DMS114 treated with DMSO at 0.1 percent for 48 hours (cell line): ENCODE measurements around the gene PDE1C.

Experiments used
- DNase-seq: peaks from one replicate; lab custom pipeline; 2025; ENCODE audit not compliant: unreplicated experiment; lab: John Stamatoyannopoulos, UW

PDE1C gene

DNA sequence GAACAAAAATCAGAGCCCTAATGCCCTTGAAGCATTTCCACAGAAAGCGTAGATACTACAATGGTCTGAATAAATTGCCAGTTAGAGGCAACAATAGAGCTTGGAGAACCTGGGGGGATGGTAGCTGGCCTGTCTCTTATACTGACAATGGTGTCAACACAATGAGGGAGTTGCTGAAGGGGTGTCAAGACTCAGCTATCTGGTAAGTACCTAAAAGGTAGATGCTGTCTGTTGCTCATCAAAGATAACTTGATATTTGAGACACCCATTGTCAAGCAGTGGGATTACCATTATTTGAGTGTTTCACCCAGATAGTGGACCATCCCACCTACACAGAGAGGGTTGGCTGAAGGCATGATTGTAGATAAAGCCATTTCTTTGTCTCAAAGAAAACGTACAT is 72.8 kb downstream of the PDE1C start:
- no peak for DNase-seq

DNA sequence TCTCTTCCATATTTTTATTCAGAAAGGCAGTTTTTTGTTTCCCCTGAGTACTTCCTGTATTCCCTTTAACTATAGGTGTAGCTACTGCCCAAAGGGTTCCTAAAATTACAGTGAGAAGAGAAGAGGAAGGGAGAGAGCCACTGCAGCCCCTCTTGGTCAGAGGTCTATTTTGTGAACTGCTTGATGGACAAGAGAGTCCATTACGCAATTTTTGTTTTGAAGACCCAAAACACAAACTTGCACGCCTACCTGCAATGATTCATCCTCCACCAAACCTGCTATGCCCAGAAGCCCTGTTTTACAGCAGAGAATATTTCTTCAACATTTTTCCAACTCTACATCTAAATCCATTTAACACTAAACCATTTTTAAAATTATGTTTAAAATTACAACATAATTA is 75.1 kb downstream of the PDE1C start:
- no peak for DNase-seq

DNA sequence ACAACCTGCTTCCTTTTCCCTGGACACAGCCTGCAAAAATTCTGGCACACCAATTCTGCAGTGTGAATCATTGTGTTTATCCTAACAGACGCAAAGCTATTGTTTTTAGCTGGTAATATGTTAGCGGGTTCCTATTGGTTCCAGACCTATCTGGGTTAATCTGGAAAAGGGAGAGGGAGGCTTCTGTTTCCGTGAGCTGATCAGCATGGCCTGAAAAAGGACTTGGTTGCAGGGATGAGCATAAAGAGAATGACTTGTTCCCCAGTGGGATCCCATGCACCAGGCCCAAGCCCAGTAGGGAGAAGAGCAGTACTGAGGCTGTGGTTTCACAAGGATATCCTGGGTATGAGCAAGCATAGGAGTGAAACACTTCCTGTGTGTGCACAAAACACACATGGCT is 78.4 kb downstream of the PDE1C start:
- DNase-seq: no peak

DNA sequence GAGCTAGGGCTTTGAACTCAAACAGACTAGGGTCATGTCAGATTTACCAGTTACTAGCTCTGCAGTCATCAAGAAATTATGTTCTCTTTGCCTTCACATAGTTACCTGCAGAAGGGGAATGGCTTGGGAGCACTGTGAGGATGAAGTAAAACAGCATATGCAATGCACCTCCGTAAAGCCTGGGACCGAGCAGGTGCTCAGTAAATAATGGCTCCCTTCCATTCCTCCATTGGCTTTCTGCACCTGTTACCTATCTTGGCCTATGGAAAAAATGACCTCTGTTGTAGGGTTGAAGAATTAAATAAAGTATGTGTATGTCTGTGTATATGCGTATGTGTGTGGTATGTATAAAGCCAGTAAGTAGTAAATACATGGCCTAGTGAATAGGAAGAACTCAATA is 78.8 kb downstream of the PDE1C start:
- no peak for DNase-seq

DNA sequence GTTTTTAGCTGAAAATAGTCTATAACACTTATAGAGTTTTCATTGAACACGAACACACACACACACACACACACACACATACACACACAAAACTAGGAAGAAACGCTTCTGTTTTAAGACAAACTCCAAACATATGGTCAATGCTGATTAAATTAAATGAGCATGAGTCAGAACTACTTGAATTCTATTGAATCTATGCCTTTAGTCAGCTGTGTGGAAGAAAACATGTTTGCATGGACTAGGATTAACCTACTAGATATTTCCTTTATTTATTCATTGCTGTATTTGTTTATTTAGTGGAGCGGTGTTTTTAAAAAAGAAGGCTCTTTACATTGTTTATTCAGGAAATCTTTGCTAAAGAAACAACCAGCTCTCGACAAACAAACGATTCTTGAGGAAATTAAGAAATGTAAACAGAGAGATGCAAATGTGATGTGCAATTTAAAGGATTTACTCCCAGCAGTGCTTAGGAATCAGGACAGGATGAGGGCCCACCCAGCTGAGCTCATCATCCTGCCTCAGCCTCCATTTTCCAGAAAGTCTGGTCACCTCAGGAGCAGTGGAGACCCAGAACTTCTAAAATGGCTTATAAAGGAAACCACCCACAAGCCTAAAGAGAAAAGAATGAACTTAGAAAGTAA is 83.2 kb downstream of the PDE1C start:
- DNase-seq: no peak

DNA sequence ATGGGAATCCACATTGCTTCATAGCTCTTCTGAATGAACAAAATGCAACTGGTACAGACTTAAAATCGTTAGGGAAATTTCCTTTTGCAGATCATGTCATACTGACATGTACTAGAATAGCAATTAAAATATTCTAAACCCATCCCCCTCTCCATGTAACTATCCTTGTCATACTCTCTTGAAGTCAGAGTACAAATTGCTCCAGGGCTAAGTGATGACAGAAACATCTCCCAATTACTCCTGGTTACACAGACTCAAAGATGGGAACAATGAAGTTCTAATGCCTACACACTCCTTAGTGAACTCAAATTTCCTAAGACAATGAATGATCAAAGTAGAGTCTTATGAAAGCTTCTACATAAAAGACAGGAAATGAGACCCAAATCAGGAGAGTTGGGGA is 87.2 kb downstream of the PDE1C start:
- no peak for DNase-seq

DNA sequence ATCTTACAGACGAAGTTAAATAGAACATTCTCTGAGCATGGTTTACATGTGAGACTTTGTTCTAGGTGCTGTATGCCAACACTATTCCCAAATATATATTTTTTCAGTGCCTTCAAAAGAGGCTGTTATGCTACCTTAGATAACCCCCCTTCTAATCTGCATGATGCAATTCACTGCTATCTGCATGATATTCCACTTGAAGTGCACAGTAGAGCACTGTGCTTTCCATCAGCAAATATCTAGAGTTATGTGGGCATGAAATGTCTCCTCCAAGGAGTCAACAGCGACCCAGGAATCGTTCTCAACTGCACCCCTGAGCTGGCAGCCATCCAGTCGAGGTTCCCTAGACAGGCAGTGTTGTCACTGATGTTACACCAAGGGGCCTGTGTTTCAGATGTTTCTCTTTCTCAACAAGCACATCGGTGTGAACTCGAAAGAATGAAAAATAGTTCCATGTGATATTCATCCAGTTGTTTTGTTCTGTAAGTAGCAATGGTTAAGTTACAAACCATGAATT is 88.3 kb downstream of the PDE1C start:
- DNase-seq: no peak

DNA sequence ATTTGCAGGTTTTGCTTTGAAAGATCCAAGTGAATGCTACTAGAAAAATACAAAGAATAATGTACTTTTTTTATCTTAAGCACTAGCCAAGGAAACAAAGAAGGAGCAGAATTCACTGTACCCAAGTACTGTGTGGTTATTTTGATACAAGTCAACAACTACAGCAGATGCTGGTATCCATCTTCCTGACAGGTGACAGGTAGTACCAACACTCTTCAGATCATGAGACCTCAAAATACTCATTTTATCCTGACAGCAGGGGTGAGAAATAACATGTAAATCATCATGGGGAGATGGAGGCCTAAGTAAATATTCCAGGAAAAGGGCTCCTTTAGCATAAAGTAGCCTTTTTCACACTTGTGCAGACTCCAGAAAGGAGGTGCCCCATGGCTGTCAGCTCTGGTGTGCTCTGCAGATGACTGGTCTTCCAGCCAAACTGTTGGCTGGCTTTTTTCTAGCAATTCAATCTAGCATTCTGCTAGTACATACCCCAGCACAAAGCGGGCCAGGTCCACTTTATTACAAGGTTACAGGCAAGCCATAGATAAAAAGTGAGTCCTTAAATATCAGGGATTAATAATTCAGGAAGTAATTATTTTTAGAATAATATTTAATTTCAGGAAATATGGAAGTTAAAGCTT is 90.4 kb downstream of the PDE1C start:
- no peak for DNase-seq

DNA sequence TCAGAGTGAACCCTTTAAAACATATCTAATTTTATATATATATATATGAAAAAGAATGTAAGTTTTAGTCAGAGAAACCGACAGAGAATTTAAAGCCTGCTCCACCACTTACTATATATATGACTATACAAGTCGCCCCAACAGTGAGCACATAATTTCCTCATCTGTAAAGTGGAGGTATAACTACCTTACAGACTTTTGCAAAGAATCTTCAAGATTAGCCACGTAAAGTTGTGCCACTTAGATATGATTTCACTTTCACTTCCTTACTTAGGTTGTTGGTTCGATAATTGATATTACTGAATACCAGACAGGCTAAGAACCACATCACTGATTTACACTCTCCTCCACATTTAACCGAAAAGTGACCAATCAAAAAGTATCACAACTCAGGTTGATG is 94.7 kb downstream of the PDE1C start:
- DNase-seq: no peak

DNA sequence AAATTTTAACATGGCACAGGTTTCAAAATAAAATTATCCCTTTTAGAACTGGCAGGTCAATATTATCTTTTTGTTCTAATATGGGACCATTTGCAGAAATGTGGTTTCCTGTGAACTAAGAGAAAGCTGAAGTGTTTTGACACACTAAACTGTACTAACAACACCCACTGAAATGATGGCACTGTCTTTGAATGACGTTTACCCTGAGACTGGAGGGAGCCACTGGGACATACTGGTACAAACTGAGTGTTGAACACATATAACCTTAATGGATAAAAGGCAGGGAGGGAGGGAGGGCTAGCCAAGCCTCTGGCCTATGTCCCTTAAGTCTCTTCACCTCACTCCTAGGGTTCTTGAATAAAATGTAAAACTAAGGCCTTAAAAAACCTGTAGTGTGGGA is 95.9 kb downstream of the PDE1C start:
- no peak for DNase-seq

DNA sequence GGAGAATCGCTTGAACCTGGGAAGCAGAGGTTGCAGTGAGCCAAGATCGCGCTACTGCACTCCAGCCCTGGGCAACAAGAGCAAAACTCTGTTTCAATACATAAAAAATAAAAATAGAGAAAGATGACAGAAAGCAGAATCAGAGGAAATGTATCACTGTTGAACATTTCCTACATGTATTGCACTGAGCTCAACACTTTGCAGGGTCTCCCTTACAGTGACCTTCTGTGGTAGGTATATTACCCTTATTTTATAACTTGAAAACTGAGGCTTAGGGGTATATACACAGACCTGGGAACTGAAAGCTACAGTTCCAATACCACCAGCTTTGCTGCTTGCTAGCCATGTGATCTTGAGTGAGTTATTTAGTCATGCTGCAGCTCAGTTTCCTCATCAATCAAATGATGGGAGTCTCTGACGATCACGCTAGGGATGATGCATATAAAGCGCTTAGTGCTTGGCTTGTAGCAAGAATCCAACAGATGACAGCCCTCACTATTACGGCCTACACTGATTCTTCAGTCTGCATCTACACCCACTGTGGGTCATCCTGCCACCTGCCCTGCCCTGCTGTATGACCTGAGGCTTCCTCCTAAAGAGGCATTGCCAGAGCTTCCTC is 99.0 kb downstream of the PDE1C start:
- DNase-seq: no peak

DNA sequence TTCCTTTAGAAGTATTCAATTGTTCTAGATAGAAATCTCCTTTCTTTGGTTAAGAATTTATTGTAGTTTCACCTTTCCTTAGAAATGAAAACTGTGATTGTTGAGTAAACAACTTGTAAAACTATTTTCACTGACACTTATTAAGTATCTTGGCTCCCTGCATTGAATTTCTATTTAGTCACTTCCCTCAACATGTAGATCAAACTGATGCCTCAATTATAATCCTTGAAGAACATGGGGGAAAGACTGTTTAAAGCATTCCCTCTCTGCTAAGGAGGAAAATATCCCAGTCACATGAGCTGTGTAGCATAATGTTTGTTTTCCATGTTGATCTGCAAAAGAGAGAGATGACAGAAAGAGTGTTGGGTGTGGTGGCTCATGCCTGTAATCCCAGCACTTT is 99.7 kb downstream of the PDE1C start:
- DNase-seq: no peak

DNA sequence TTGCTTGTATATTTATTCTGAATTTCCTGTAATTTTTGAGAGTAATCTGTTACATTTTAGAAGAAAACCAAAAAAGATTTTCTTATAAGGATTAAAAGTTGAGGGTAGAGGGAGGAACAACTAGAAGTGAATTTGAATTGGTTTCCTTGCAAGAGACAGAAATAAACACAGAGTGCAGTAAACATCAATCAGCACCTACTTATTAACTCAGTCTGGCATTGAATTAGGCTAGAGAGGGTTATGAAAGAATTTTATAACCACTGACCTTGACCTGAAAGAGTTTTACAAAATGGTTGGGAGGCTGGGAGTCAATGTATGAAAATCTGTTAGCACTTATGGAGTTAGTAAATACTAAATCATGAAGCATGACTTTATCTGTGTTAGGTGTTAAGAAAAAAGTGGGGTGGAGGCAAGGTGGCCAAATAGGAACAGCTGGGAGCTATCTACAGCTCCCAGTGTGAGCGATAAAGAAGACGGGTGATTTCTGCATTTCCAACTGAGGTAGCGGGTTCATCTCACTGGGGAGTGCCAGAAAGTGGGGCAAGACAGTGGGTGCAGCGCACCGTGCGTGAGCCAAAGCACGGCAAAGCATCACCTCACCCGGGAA is 106.5 kb downstream of the PDE1C start:
- no peak for DNase-seq

DNA sequence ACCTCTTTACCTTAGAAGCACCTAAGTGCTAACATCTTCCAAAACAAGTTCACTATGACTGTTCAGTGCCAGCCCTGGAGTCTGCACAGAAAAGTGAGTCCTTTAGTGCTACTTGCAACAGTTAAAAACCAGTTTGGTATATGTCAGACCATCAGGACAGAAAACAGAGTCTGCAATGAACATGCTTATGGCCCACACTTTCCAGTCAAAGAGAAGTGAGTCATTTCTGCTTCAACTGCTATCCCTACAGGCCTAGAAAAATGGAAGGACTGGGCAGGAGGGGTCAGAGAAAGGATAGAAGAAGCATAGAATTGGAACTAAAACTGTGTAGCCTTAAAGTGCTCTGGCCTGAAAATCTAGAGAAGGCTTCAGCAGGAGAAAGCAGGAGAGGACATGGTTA is 108.0 kb downstream of the PDE1C start:
- DNase-seq: no peak

DNA sequence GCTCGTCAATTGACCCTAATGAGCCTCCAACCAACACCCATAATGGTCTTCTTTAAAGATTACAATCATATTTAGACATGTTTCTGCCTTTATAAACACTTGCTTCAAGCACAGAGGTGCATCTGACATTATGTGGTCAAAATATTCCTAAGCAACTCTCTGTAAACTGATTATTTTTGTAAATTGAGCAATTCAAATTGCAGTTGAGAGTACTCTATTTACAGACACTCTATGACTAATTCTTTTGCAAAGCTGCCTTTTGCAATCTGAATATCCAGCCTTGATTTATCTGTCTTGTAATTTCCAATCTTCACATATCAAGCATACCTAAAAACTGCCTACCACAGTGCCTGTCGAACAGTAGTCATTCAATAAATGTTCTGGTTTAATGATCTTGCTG is 112.0 kb downstream of the PDE1C start:
- DNase-seq: no peak

DNA sequence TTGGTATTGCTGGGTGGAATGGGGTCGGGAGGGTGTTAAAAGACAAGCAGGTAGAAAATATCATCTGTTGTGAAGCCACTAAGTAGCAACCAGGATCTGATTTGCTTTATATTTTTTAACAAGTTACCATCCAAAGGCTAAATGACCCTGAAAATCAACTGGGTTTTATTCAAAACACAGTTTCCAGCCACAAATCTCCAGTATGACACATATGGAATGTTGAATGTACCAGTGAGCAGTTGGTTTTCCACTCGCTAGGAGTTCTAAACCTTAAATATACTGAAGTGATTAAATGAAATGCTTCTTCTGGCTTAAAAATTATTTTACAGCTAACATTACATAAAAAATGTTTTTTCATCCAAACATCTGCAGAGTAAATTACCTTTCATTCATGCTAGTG is 112.5 kb downstream of the PDE1C start:
- no peak for DNase-seq

DNA sequence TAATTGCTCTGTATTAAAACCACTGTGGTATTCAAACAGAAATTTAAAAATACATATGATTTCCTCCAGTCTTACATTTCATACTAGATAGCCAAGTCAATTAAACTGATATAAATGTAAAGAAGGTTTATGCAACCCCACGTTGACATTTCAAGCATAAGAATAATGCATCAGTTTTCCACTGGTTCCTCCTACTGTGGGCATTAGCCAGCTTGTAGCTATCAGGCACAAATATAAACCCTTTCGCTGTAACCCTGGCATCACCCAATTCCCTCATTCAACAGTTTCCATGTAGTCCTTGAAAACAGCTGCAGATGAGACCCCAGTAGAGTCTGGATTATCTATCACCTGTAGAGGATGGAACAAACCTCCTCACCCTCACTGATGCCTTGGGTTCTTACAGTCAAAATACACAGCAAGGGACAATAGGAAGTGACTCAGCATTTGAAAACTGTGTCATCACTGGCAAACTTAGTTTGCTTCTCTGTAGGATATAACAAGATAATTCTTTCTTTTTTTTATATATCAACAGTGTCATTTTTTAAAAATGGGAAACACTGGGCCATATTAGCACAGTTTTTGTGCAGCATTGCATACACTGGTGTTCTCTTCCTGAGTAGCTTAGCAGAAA is 113.0 kb downstream of the PDE1C start:
- DNase-seq: no peak

DNA sequence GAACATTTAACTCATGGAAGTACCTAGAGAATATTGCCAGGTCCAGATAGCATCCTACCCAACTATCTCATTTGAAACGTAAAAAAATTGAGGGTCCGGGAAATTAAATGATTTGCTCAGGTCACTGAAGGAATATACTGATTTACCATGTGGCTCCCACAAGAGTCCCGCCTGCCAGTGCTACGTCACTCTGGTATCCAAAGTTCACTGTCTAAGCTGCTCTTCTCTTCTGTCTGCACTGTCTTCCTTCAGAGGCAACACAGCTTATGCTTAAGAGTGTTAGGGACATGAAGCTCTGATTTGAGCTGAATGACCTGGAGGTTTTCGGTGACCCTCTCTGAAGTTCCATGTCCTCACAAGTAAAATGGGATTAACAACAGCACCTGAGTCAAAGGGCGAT is 114.6 kb downstream of the PDE1C start:
- no peak for DNase-seq

DNA sequence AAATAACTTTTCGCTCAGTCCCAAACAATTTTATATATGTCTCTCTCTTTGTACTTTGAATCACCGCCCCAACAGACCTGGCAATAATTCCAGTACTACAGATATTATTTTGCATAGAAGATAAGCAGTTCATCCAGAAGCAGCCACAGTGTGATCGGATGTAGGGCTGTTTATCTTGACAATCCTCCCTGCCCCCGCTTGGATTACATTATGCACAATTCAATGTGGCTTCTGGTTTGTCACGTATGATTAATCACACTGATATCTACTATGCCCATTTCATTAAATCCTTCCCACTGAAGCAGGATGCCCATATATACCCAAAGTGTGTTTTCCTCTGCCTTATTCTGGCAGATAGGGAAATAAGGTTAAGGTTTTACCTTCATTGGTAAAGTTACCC is 115.2 kb downstream of the PDE1C start:
- no peak for DNase-seq

DNA sequence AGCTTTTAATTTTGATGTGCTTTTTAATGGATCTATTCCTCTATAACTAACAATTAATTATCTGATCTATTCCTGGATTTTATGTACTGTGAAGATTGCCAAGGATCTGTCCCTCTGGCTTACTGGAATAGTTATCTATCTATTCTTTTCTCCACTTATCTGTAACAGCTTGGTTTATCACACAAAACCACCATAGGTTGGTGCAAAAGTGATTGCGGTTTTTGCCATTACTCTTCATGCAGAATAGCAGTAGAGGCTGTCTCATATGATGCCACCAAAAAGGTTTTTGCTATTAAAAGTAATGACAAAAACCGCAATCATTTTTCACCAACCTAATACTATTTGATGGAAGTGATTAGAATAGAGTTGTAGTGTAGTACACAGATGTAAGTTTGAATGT is 115.7 kb downstream of the PDE1C start:
- DNase-seq: no peak

DNA sequence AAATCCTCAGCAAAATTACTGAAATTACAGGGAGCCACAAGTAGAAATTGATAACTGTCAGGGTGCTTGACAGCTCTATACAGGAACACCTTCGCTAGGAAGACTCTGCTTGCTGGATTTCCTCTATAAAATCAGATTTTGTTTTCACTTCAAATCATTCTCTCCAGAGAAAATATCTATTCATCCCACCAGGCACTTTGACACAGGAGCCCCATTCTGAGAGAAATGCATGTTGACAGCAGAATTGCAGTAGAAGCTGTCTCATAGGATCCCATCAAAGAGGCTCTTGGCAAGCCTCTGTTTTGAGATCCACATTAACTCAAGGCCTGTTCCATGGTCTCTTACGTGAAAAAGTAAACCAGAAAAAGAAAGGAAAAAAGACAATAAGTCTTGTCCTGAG is 116.8 kb downstream of the PDE1C start:
- DNase-seq: no peak
